CD14-positive monocyte (primary cell): ENCODE results near the gene IL37. TPM values are rescaled to one million over a fixed set of nuclear protein-coding genes. Genes with fewer than 3 reads are reported as not detected.

Experiments
- DNase-seq, 3 donors: peaks; one replicate each; pipeline ENCODE4 v3.0.0-alpha.2; 2011 to 2022
- H2AFZ ChIP-seq: 2 replicates; pipeline ENCODE4 v1.6.0; 2012; ENCODE audit warnings: mild to moderate bottlenecking, low read depth, low read length, inconsistent platforms; ENCODE audit not compliant: insufficient read depth, poor library complexity, severe bottlenecking
- H3K27ac ChIP-seq, 2 donors: 1 replicate in 1 of 2; 2 replicates in 1 of 2; pipeline ENCODE4 v1.5.1; 2012 to 2013; ENCODE audit warnings: low read length in 2 of 2, control low read depth in 1 of 2, inconsistent platforms in 1 of 2, low read depth in 1 of 2, mild to moderate bottlenecking in 1 of 2
- H3K27me3 ChIP-seq, 2 donors: one replicate each; pipeline versions ENCODE4 v1.6.0 to v1.6.1; 2011 to 2013; ENCODE audit warnings: low read length in 2 of 2; ENCODE audit not compliant: control insufficient read depth in 2 of 2, insufficient read depth in 2 of 2
- H3K36me3 ChIP-seq, 2 donors: replicated peaks in 1 of 2; 1 replicate in 1 of 2; 2 replicates in 1 of 2; pipeline versions ENCODE4 v1.5.1 to v1.6.1; 2012 to 2013; ENCODE audit warnings: low read length in 2 of 2, control low read depth in 1 of 2, inconsistent platforms in 1 of 2, mild to moderate bottlenecking in 1 of 2; ENCODE audit not compliant: insufficient read depth in 2 of 2, control insufficient read depth in 1 of 2
- H3K4me1 ChIP-seq, 2 donors: 1 replicate in 1 of 2; 2 replicates in 1 of 2; pipeline versions ENCODE4 v1.5.1 to v1.6.1; 2012 to 2013; ENCODE audit warnings: low read length in 2 of 2, control low read depth in 1 of 2, inconsistent platforms in 1 of 2, mild to moderate bottlenecking in 1 of 2, moderate library complexity in 1 of 2; ENCODE audit not compliant: insufficient read depth in 2 of 2, control insufficient read depth in 1 of 2
- H3K4me2 ChIP-seq: replicated peaks from 2 replicates; pipeline ENCODE3; 2012; ENCODE audit warnings: low read length, moderate library complexity, mild to moderate bottlenecking; ENCODE audit not compliant: poor library complexity, severe bottlenecking; ENCODE audit errors: extremely low read depth
- H3K4me3 ChIP-seq, 3 experiments: fragments of 200-600 bp in 1 of 3; sonication (generic) in 1 of 3; replicated peaks in 1 of 3; 1 replicate in 2 of 3; 2 replicates in 1 of 3; pipeline ENCODE4 v1.5.1; 2011 to 2013; ENCODE audit warnings: low read length in 3 of 3, mild to moderate bottlenecking in 3 of 3, control low read depth in 2 of 3, low read depth in 2 of 3, inconsistent platforms in 1 of 3, moderate library complexity in 1 of 3
- H3K79me2 ChIP-seq: 2 replicates; pipeline ENCODE4 v1.6.0; 2012; ENCODE audit warnings: mild to moderate bottlenecking, control low read depth, inconsistent platforms, low read length, moderate library complexity; ENCODE audit not compliant: insufficient read depth
- H3K9ac ChIP-seq: 2 replicates; pipeline ENCODE4 v1.6.0; 2017; ENCODE audit warnings: low read length, mild to moderate bottlenecking; ENCODE audit not compliant: insufficient read depth, poor library complexity, severe bottlenecking
- H3K9me3 ChIP-seq, 2 donors: replicated peaks in 1 of 2; 1 replicate in 1 of 2; 2 replicates in 1 of 2; pipeline versions ENCODE4 v1.5.1 to v1.6.1; 2012 to 2013; ENCODE audit warnings: low read length in 2 of 2, control low read depth in 1 of 2; ENCODE audit not compliant: control insufficient read depth in 1 of 2, insufficient read depth in 1 of 2
- H4K20me1 ChIP-seq: 2 replicates; pipeline ENCODE4 v1.6.0; 2012; ENCODE audit warnings: mild to moderate bottlenecking, low read length, control low read depth, moderate library complexity; ENCODE audit not compliant: insufficient read depth
- H3K27ac Mint-ChIP-seq, 7 donors: one replicate each; pipeline ENCODE4 v1.8.0; 2020; ENCODE audit warnings: mild to moderate bottlenecking in 7 of 7, mixed read lengths in 7 of 7, moderate library complexity in 6 of 7, inconsistent platforms in 2 of 7
- H3K27me3 Mint-ChIP-seq, 3 donors: one replicate each; pipeline ENCODE4 v1.8.0; 2021 to 2022; ENCODE audit warnings: low read depth in 3 of 3, mild to moderate bottlenecking in 3 of 3, mixed read lengths in 3 of 3, moderate library complexity in 3 of 3, inconsistent platforms in 1 of 3
- H3K36me3 Mint-ChIP-seq, 2 donors: one replicate each; pipeline ENCODE4 v1.8.0; 2020; ENCODE audit warnings: mixed read lengths in 2 of 2, inconsistent platforms in 1 of 2, mild to moderate bottlenecking in 1 of 2
- H3K4me1 Mint-ChIP-seq: one replicate; pipeline ENCODE4 v1.8.0; 2020; ENCODE audit warnings: mild to moderate bottlenecking, mixed read lengths
- H3K4me3 Mint-ChIP-seq, 2 donors: one replicate each; pipeline ENCODE4 v1.8.0; 2020; ENCODE audit warnings: mild to moderate bottlenecking in 2 of 2, mixed read lengths in 2 of 2, moderate library complexity in 1 of 2
- H3K9me3 Mint-ChIP-seq, 7 donors: one replicate each; pipeline ENCODE4 v1.8.0; 2020 to 2022; ENCODE audit warnings: mixed read lengths in 7 of 7, mild to moderate bottlenecking in 6 of 7, moderate library complexity in 6 of 7, inconsistent platforms in 2 of 7
- CTCF ChIP-seq: fragments of 200-600 bp; IDR thresholded peaks from one replicate; pipeline ENCODE4 v1.8.0; 2022; ENCODE audit warnings: antibody characterized with exemption, mild to moderate bottlenecking
- WGBS: methylation state at CpG from one replicate; pipeline ENCODE4 v1.1.5; 2013; ENCODE audit warnings: missing lambda C conversion rate; ENCODE audit not compliant: insufficient coverage; 5-methylcytosine and 5-hydroxymethylcytosine counted together
- intact Hi-C, 2 donors: fragments of 100-400 bp; cut with micrococcal nuclease; formaldehyde crosslinking; loops; one replicate each; pipeline versions ENCODE4 v1.15.0 to v1.15.1; 2023
- polyA plus RNA-seq, 3 donors: library from polyadenylated mRNA; depleted of rRNA in 1 of 3; unstranded in 2 of 3; stranded (reverse) in 1 of 3; fragments of 300-500 nt in 2 of 3; fragments of >200 nt in 1 of 3; fragmentation: Illumina TruSeq in 2 of 3; gene quantifications; 1 replicate in 2 of 3; 2 replicates in 1 of 3; pipeline ENCODE4 v1.2.3, GENCODE V29; 2012 to 2021

IL37 gene
- polyA plus RNA-seq, 3 donors: not detected

GRCh38 chr2:112916625-112917247 lies 5.8 kb downstream of the IL37 start:
- Histone ChIP-seq H3K4me3 (no peak overlapping the region), H3K36me3 (no peaks in the 10 kb centered on the region), H2AFZ (no peak overlapping the region), H3K9me3 (no peaks in the 10 kb centered on the region), H3K27me3 (no peaks in the 10 kb centered on the region), H3K4me2 (no peak overlapping the region), H3K9ac (no peak overlapping the region), H3K79me2 (no peaks in the 10 kb centered on the region), H3K4me1 (no peaks in the 10 kb centered on the region), H4K20me1 (no peaks in the 10 kb centered on the region), H3K27ac (no peak overlapping the region)
- no peak for TF ChIP-seq CTCF
- no peaks in the 10 kb centered on the region for H3K27me3 Mint-ChIP-seq
- 100% methylated on average over 3 of the region's 4 CpGs for WGBS
- H3K4me1 Mint-ChIP-seq: peaks cover 2% of the 10 kb centered on the region
- peak overlapping the region in 1 of 7 donors; percentile 22 for H3K27ac Mint-ChIP-seq
- peaks cover 0 to 2% (median 0%) of the 10 kb centered on the region in 7 donors for H3K9me3 Mint-ChIP-seq
- intact Hi-C loops: no loop called here
- DNase-seq: no peak
- no peak overlapping the region for H3K4me3 Mint-ChIP-seq
- H3K36me3 Mint-ChIP-seq: no peaks in the 10 kb centered on the region

- no peak overlapping the region for H3K4me3 ChIP-seq
- H4K20me1 ChIP-seq: no peaks in the 10 kb centered on the region
- Mint-ChIP-seq H3K27ac (no peak overlapping the region), H3K4me3 (no peak overlapping the region), H3K27me3 (peaks cover 0 to under 1% (median 0%) of the 10 kb centered on the region in 3 donors), H3K4me1 (peaks cover 2% of the 10 kb centered on the region), H3K36me3 (no peaks in the 10 kb centered on the region), H3K9me3 (peaks cover 0 to 2% (median 0%) of the 10 kb centered on the region in 7 donors)
- no peak overlapping the region for H3K9ac ChIP-seq
- no peaks in the 10 kb centered on the region for H3K36me3 ChIP-seq
- no peaks in the 10 kb centered on the region for H3K79me2 ChIP-seq
- H3K4me2 ChIP-seq: no peak overlapping the region
- intact Hi-C loops: no loop called here
- WGBS: 95% methylated on average over 3 of the region's 5 CpGs
- TF ChIP-seq CTCF: no peak
- no peaks in the 10 kb centered on the region for H3K9me3 ChIP-seq
- H3K27me3 ChIP-seq: no peaks in the 10 kb centered on the region
- no peaks in the 10 kb centered on the region for H3K4me1 ChIP-seq
- no peak overlapping the region for H3K27ac ChIP-seq
- H2AFZ ChIP-seq: no peak overlapping the region
- DNase-seq: no peak
These were observed 6.9 kb downstream of the IL37 start for GRCh38 chr2:112917856-112918255.
